Cortex of kidney (tissue), 1 donor: ENCODE data around the gene PREX1.
"Not testable (repeated sequence)": the region's sequence is repeated elsewhere in the genome, so short reads cannot be mapped to it uniquely, and the experiment has no call there.

Source experiments
- DNase-seq: peaks from one replicate; lab custom pipeline; 2025; lab: John Stamatoyannopoulos, UW

PREX1 gene

GRCh38 chr20:48776306-48776705 is 51.5 kb downstream of the PREX1 start:
- no peak for DNase-seq

GRCh38 chr20:48775545-48775944 is 52.3 kb downstream of the PREX1 start:
- DNase-seq = not testable (repeated sequence)

GRCh38 chr20:48774696-48775095 is 53.1 kb downstream of the PREX1 start:
- no peak for DNase-seq

GRCh38 chr20:48773837-48774418 is 53.9 kb downstream of the PREX1 start:
- DNase-seq = no peak

GRCh38 chr20:48772183-48772976 is 55.4 kb downstream of the PREX1 start:
- no peak for DNase-seq

GRCh38 chr20:48771542-48771941 is 56.3 kb downstream of the PREX1 start:
- DNase-seq = no peak

GRCh38 chr20:48770700-48771442 is 56.9 kb downstream of the PREX1 start:
- DNase-seq = no peak

- no peak for DNase-seq
Measured at GRCh38 chr20:48769069-48769983, 58.5 kb downstream of the PREX1 start.

GRCh38 chr20:48766961-48767960 is 60.5 kb downstream of the PREX1 start:
- DNase-seq = no peak

- DNase-seq = no peak
Measured at GRCh38 chr20:48766205-48766604, 61.6 kb downstream of the PREX1 start.

GRCh38 chr20:48765359-48765758 is 62.4 kb downstream of the PREX1 start:
- no peak for DNase-seq

- no peak for DNase-seq
Measured at GRCh38 chr20:48763216-48763914, 64.4 kb downstream of the PREX1 start.

- DNase-seq = no peak
Measured at GRCh38 chr20:48761874-48762273, 65.9 kb downstream of the PREX1 start.

GRCh38 chr20:48761023-48761785 is 66.6 kb downstream of the PREX1 start:
- no peak for DNase-seq

- no peak for DNase-seq
Measured at GRCh38 chr20:48760403-48760983, 67.3 kb downstream of the PREX1 start.

GRCh38 chr20:48759631-48760245 is 68.1 kb downstream of the PREX1 start:
- no peak for DNase-seq

GRCh38 chr20:48758206-48758820 is 69.5 kb downstream of the PREX1 start:
- no peak for DNase-seq

GRCh38 chr20:48756774-48757173 is 71.0 kb downstream of the PREX1 start:
- DNase-seq = not testable (repeated sequence)
